A549 (cell line): Measurements from ENCODE around the gene KRTAP12-4. TPM values are rescaled to one million over a fixed set of nuclear protein-coding genes. Genes with fewer than 3 reads are reported as not detected.

Experiments
- ATAC-seq, 2 experiments: fragments of 200-7000 bp in 1 of 2; fragments of >200 bp in 1 of 2; cut with Nextera tagmentation in 1 of 2; cut with Tn5 transposase in 1 of 2; 3 replicates each; pipeline versions ENCODE4 v1.8.0 to v1.9.1; 2018 to 2020; ENCODE audit warnings: mild to moderate bottlenecking in 1 of 2, moderate library complexity in 1 of 2
- CTCF ChIA-PET: fragments of 300-600 bp; sonication (Branson Sonifier 250); formaldehyde crosslinking; extraction: SDS; loops from one replicate; lab custom pipeline; 2021; ENCODE audit warnings: antibody characterized with exemption, inconsistent platforms; lab: Yijun Ruan, JAX
- POLR2A ChIA-PET: fragments of 350-600 bp; formaldehyde crosslinking; extraction: SDS; loops from one replicate; lab custom pipeline; 2021; ENCODE audit warnings: antibody characterized with exemption, inconsistent platforms; lab: Yijun Ruan, JAX
- DNase-seq, 2 experiments: peaks; one replicate each; pipeline versions ENCODE4 v3.0.0 to v3.0.0-alpha.2; 2011 to 2016; ENCODE audit warnings: low read depth in 1 of 2, low spot score in 1 of 2
- FAIRE-seq: peaks from 2 replicates; lab custom pipeline; 2011; peaks lifted over from hg19 to GRCh38; lab: Jason Lieb, UNC
- H3K27ac ChIP-seq, 2 experiments: fragments of >200 bp; sonication (Bioruptor Twin); formaldehyde crosslinking; 3 replicates each; pipeline ENCODE4 v1.5.1; 2016 to 2017
- H3K4me1 ChIP-seq: fragments of >200 bp; sonication (Bioruptor Twin); formaldehyde crosslinking; 3 replicates; pipeline ENCODE4 v1.6.1; 2016
- H3K4me2 ChIP-seq: fragments of >200 bp; sonication (Bioruptor Twin); formaldehyde crosslinking; 3 replicates; pipeline ENCODE4 v1.6.1; 2016
- H3K4me3 ChIP-seq: fragments of >200 bp; sonication (Bioruptor Twin); formaldehyde crosslinking; 3 replicates; pipeline ENCODE4 v1.5.1; 2016
- H3K9me3 ChIP-seq: fragments of >200 bp; sonication (Bioruptor Twin); formaldehyde crosslinking; 3 replicates; pipeline ENCODE4 v1.6.1; 2016
- BCL3 ChIP-seq: fragments of >200 bp; sonication (Bioruptor Twin); formaldehyde crosslinking; IDR thresholded peaks from 3 replicates; pipeline ENCODE4 v1.6.1; 2016
- BHLHE40 ChIP-seq: IDR thresholded peaks from 2 replicates; pipeline ENCODE4 v1.6.1; 2012; ENCODE audit warnings: low read depth, low read length, inconsistent platforms
- CBX8 ChIP-seq: fragments of 200-600 bp; sonication (generic); IDR thresholded peaks from 2 replicates; pipeline ENCODE4 v1.6.1; 2016
- CEBPB ChIP-seq, 2 experiments: fragments of >200 bp in 1 of 2; sonication (Bioruptor Twin) in 1 of 2; formaldehyde crosslinking in 1 of 2; IDR thresholded peaks; 2 replicates each; pipeline ENCODE4 v1.6.1; 2012 to 2016
- CHD2 ChIP-seq: fragments of 150-350 bp; IDR thresholded peaks from 2 replicates; pipeline ENCODE4 v1.6.1; 2014; ENCODE audit warnings: low read length; ENCODE audit not compliant: partially characterized antibody
- CHD4 ChIP-seq: fragments of 200-600 bp; sonication (generic); IDR thresholded peaks from 2 replicates; pipeline ENCODE4 v1.6.1; 2016; ENCODE audit warnings: antibody characterized with exemption, mild to moderate bottlenecking, borderline replicate concordance
- E2F6 ChIP-seq: IDR thresholded peaks from 2 replicates; pipeline ENCODE4 v1.6.1; 2012; ENCODE audit warnings: low read depth, borderline replicate concordance
- EHF ChIP-seq: fragments of 250-450 bp; sonication (Bioruptor Pico); IDR thresholded peaks from 2 replicates; pipeline ENCODE4 v1.5.0; 2020; ENCODE audit warnings: mild to moderate bottlenecking
- FOSB ChIP-seq: fragments of 250-450 bp; sonication (Bioruptor Pico); IDR thresholded peaks from 2 replicates; pipeline ENCODE4 v1.5.0; 2020; ENCODE audit warnings: mild to moderate bottlenecking, moderate library complexity
- FOSL2 ChIP-seq, 2 experiments: fragments of 450-650 bp in 1 of 2; fragments of >200 bp in 1 of 2; sonication (Bioruptor Twin) in 1 of 2; formaldehyde crosslinking; IDR thresholded peaks; 2 replicates each; pipeline versions ENCODE4 v1.5.0 to v1.6.1; 2016 to 2020; ENCODE audit warnings: mild to moderate bottlenecking in 1 of 2, moderate library complexity in 1 of 2
- GATA3 ChIP-seq: IDR thresholded peaks from 2 replicates; pipeline ENCODE4 v1.6.1; 2012; ENCODE audit warnings: borderline replicate concordance
- HDAC2 ChIP-seq: fragments of 200-600 bp; sonication (generic); IDR thresholded peaks from 2 replicates; pipeline ENCODE4 v1.6.1; 2016
- HMGXB4 ChIP-seq: fragments of 250-450 bp; sonication (Bioruptor Pico); IDR thresholded peaks from 2 replicates; pipeline ENCODE4 v1.5.0; 2021; ENCODE audit warnings: mild to moderate bottlenecking, moderate library complexity, borderline replicate concordance
- HOXB13 ChIP-seq: fragments of 250-450 bp; sonication (Bioruptor Pico); IDR thresholded peaks from 2 replicates; pipeline ENCODE4 v1.5.0; 2020; ENCODE audit warnings: low read depth, mild to moderate bottlenecking, moderate library complexity
- HOXB5 ChIP-seq: fragments of 250-450 bp; sonication (Bioruptor Pico); IDR thresholded peaks from 2 replicates; pipeline ENCODE4 v1.5.0; 2020; ENCODE audit warnings: mild to moderate bottlenecking, moderate library complexity
- JUN ChIP-seq, 2 experiments: fragments of >200 bp; sonication (Bioruptor Twin); formaldehyde crosslinking; IDR thresholded peaks; 2 replicates in 1 of 2; 3 replicates in 1 of 2; pipeline ENCODE4 v1.6.1; 2016 to 2017
- JUNB ChIP-seq: fragments of >200 bp; sonication (Bioruptor Twin); formaldehyde crosslinking; IDR thresholded peaks from 2 replicates; pipeline ENCODE4 v1.6.1; 2016
- MYC ChIP-seq: IDR thresholded peaks from 2 replicates; pipeline ENCODE4 v1.6.1; 2012; ENCODE audit warnings: mild to moderate bottlenecking, inconsistent platforms, low read length, improper control_type of control experiment, borderline replicate concordance
- NR3C1 ChIP-seq: fragments of >200 bp; sonication (Bioruptor Twin); formaldehyde crosslinking; IDR thresholded peaks from 3 replicates; pipeline ENCODE4 v1.6.1; 2017
- PBX3 ChIP-seq: IDR thresholded peaks from 2 replicates; pipeline ENCODE4 v1.6.1; 2012
- PHF8 ChIP-seq: fragments of 200-600 bp; sonication (generic); IDR thresholded peaks from 2 replicates; pipeline ENCODE4 v1.6.1; 2016; ENCODE audit warnings: low read depth, mild to moderate bottlenecking, antibody characterized with exemption, moderate library complexity, borderline replicate concordance
- RAD21 ChIP-seq, 2 experiments: fragments of >200 bp in 1 of 2; sonication (Bioruptor Twin) in 1 of 2; formaldehyde crosslinking in 1 of 2; IDR thresholded peaks in 1 of 2; conservative IDR thresholded peaks in 1 of 2; 2 replicates in 1 of 2; 3 replicates in 1 of 2; pipeline ENCODE4 v1.6.1; 2012 to 2018; ENCODE audit warnings: inconsistent platforms in 1 of 2
- RFX5 ChIP-seq: fragments of 450-650 bp; IDR thresholded peaks from 2 replicates; pipeline ENCODE4 v1.7.1; 2014; ENCODE audit warnings: antibody characterized with exemption, mild to moderate bottlenecking, moderate library complexity
- SMC3 ChIP-seq: fragments of >200 bp; sonication (Bioruptor Twin); formaldehyde crosslinking; IDR thresholded peaks from 3 replicates; pipeline ENCODE4 v1.6.1; 2018; ENCODE audit warnings: inconsistent platforms
- SREBF2 ChIP-seq: fragments of 450-650 bp; IDR thresholded peaks from 2 replicates; pipeline ENCODE4 v1.6.1; 2014; ENCODE audit warnings: mild to moderate bottlenecking, moderate library complexity
- TFCP2L1 ChIP-seq: fragments of 250-450 bp; sonication (Bioruptor Pico); IDR thresholded peaks from 2 replicates; pipeline ENCODE4 v1.5.0; 2021; ENCODE audit warnings: mild to moderate bottlenecking
- TP53 ChIP-seq: fragments of 250-450 bp; sonication (Bioruptor Pico); IDR thresholded peaks from 2 replicates; pipeline ENCODE4 v1.5.0; 2021; ENCODE audit warnings: mild to moderate bottlenecking, moderate library complexity
- ZC3H11A ChIP-seq: fragments of 450-650 bp; IDR thresholded peaks from 2 replicates; pipeline ENCODE4 v1.6.1; 2014; ENCODE audit warnings: antibody characterized with exemption, mild to moderate bottlenecking
- ZFP36 ChIP-seq: fragments of 450-650 bp; IDR thresholded peaks from 2 replicates; pipeline ENCODE4 v1.6.1; 2014; ENCODE audit warnings: borderline replicate concordance; ENCODE audit not compliant: partially characterized antibody
- WGBS: methylation state at CpG from one replicate; pipeline ENCODE4 v1.1.6; 2017; ENCODE audit errors: missing lambda C conversion rate; 5-methylcytosine and 5-hydroxymethylcytosine counted together
- polyA plus RNA-seq, 4 experiments: library from polyadenylated mRNA; depleted of rRNA in 3 of 4; stranded (reverse); fragments of >200 nt; fragmentation: RNase III in 1 of 4; extraction: RNeasy Plus Mini Kit Qiagen cat#74134 plus additional on column Dnase treatment in 1 of 4; gene quantifications; 2 replicates in 3 of 4; 3 replicates in 1 of 4; pipeline ENCODE4 v1.2.3, GENCODE V29; 2011 to 2017

Gene KRTAP12-4
- polyA plus RNA-seq, 2 of the 4 experiments (the other 2 are of a cell fraction) = not detected

- FAIRE-seq = no peak
- Histone ChIP-seq H3K4me3 (no peak overlapping the region), H3K27ac (no peak overlapping the region), H3K4me2 (no peak overlapping the region), H3K4me1 (no peaks in the 10 kb centered on the region), H3K9me3 (peaks cover 17% of the 10 kb centered on the region; the same call in 2 of the 3 replicates)
- 38% methylated on average over 10 of the region's 10 CpGs for WGBS
- no peak for DNase-seq
- ChIA-PET POLR2A (interaction anchor here (0.6 kb wide), 1 partner anchor 23 kb away, joined by 3 read pairs; no protein-coding TSS in a partner anchor), CTCF (no interaction called here)
- TF ChIP-seq RFX5 (no peak), HOXB5 (no peak), CEBPB (IDR thresholded peaks at IDR 0.05) (no peak), ZFP36 (no peak), NR3C1 (no peak), HMGXB4 (CRISPR knock-in tag) (no peak), PHF8 (no peak), CBX8 (no peak), SREBF2 (no peak), MYC (no peak), JUN (IDR thresholded peaks at IDR 0.05) (no peak), BHLHE40 (no peak), CHD4 (no peak), PBX3 (no peak)
- ATAC-seq = no peak
Measured at GRCh38 chr21:44626262-44626661, 28.2 kb downstream of the KRTAP12-4 start.

- ATAC-seq (no peak), FAIRE-seq (no peak), DNase-seq (no peak)
- 62% methylated on average over 7 of the region's 7 CpGs for WGBS
- Histone ChIP-seq H3K9me3 (peaks cover 17% of the 10 kb centered on the region; the same call in 2 of the 3 replicates), H3K4me2 (no peak overlapping the region), H3K4me3 (no peak overlapping the region), H3K27ac (no peak overlapping the region), H3K4me1 (no peaks in the 10 kb centered on the region)
- CTCF ChIA-PET = interaction anchor here (1.1 kb wide), 1 partner anchor 47 kb away, joined by 3 read pairs; no protein-coding TSS in a partner anchor
- POLR2A ChIA-PET = interaction anchor here (0.6 kb wide), 1 partner anchor 24 kb away, joined by 3 read pairs; no protein-coding TSS in a partner anchor
- no peak for TF ChIP-seq GATA3
- TF ChIP-seq TFCP2L1 = no peak
- TF ChIP-seq SMC3 = no peak
Measured at GRCh38 chr21:44625756-44626155, 28.7 kb downstream of the KRTAP12-4 start.

GRCh38 chr21:44623575-44623974 is 30.9 kb downstream of the KRTAP12-4 start:
- no peak for FAIRE-seq
- no peak overlapping the region for H3K4me2 ChIP-seq

More at GRCh38 chr21:44623575-44623974, 30.9 kb downstream of the KRTAP12-4 start:
- DNase-seq (no peak), ATAC-seq (no peak)
- ChIA-PET CTCF (no interaction called here), POLR2A (no interaction called here)
- H3K27ac ChIP-seq = no peak overlapping the region
- H3K9me3 ChIP-seq = peaks cover 17% of the 10 kb centered on the region; the same call in 2 of the 3 replicates
- H3K4me1 ChIP-seq = no peaks in the 10 kb centered on the region
- TF ChIP-seq GATA3 = no peak
- no peak for TF ChIP-seq E2F6
- no peak for TF ChIP-seq HOXB5
- no peak for TF ChIP-seq BCL3
- no peak for TF ChIP-seq HOXB13 (CRISPR knock-in tag)
- TF ChIP-seq FOSL2 (IDR thresholded peaks at IDR 0.05) = no peak
- no peak for TF ChIP-seq FOSL2 (CRISPR knock-in tag; IDR thresholded peaks at IDR 0.05)
- TF ChIP-seq RAD21 (conservative IDR thresholded peaks at IDR 0.05 in 1 of 2, IDR thresholded peaks at IDR 0.05 in 1 of 2) = no peak
- TF ChIP-seq EHF (CRISPR knock-in tag) = no peak
- no peak for TF ChIP-seq ZC3H11A
- TF ChIP-seq HDAC2 = no peak
- TF ChIP-seq TP53 (CRISPR knock-in tag) = no peak
- TF ChIP-seq CHD2 = no peak
- no peak for TF ChIP-seq FOSB
- TF ChIP-seq JUNB = no peak
- TF ChIP-seq CHD4 = no peak
- TF ChIP-seq, all 56 proteins: peak for 0
- no peak overlapping the region for H3K4me3 ChIP-seq
